GM12864 (cell line): ENCODE data around the gene TBX10.

Experiments used
- DNase-seq: peaks from one replicate; pipeline ENCODE4 v3.0.0-alpha.2; 2011; ENCODE audit warnings: low read depth
- H3K4me3 ChIP-seq: 2 replicates; pipeline ENCODE4 v1.5.1; 2011; ENCODE audit warnings: mild to moderate bottlenecking, low read depth, low read length, control low read depth
- CTCF ChIP-seq: IDR thresholded peaks from 2 replicates; pipeline ENCODE4 v1.5.1; 2011; ENCODE audit warnings: low read depth, mild to moderate bottlenecking, moderate library complexity, low read length, control low read depth, inconsistent platforms; ENCODE audit errors: missing control alignments

Gene TBX10

GRCh38 chr11:67654225-67654624 is 14.7 kb upstream of the TBX10 start:
- TF ChIP-seq CTCF: no peak
- H3K4me3 ChIP-seq: no peak overlapping the region
- no peak for DNase-seq

GRCh38 chr11:67652965-67653845 is 13.6 kb upstream of the TBX10 start:
- H3K4me3 ChIP-seq: no peak overlapping the region
- no peak for TF ChIP-seq CTCF
- no peak for DNase-seq

- no peak for TF ChIP-seq CTCF
- no peak overlapping the region for H3K4me3 ChIP-seq
- no peak for DNase-seq
Measured at GRCh38 chr11:67651976-67652781, 12.6 kb upstream of the TBX10 start.

GRCh38 chr11:67649634-67650510 is 10.3 kb upstream of the TBX10 start:
- no peak for TF ChIP-seq CTCF
- no peak for DNase-seq
- H3K4me3 ChIP-seq: peak overlapping the region; percentile 46

GRCh38 chr11:67648796-67649613 is 9.4 kb upstream of the TBX10 start:
- DNase-seq: no peak
- TF ChIP-seq CTCF: no peak
- H3K4me3 ChIP-seq: no peak overlapping the region; the same call in 1 of the 2 replicates

- TF ChIP-seq CTCF: peak; percentile 79
- no peak overlapping the region for H3K4me3 ChIP-seq
- no peak for DNase-seq
Measured at GRCh38 chr11:67648140-67648795, 8.7 kb upstream of the TBX10 start.
